Measurements from ENCODE around the gene MTMR12.

GRCh38 chr5:32202394-32202793, 110.3 kb downstream of the MTMR12 start:
- TF ChIP-seq ZNF274 (IDR thresholded peaks at IDR 0.05; ENCODE audit: low read depth, low read length) (no peak), YY1 (IDR thresholded peaks at IDR 0.05; ENCODE audit: insufficient read depth, insufficient read length) (no peak)
